Measurements from ENCODE around the gene RNF220.
"Not testable (repeated sequence)": the region's sequence is repeated elsewhere in the genome, so short reads cannot be mapped to it uniquely, and the experiment has no call there.

RNF220 gene

DNA sequence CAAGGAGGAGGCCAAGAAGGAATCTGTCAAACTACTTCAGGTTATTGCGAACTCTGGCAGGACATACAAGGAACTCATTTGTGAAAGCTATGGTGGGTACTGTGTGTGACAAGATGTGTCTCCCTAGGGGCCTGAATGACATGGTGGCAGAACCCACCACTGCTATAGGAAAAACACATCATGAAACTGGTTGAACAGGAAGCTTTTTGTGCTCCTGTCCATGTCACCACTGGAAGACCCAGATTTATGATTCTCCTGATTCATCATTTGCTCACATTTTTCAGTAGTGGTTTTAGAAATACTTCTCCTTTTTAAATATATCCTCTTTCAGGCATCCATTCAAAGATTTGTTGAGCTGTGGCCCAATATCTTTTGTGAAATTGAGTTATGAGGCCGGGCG is 293.1 kb downstream of the RNF220 start:
- no peak for DNase-seq (ENCODE audit: low spot score)
- TF ChIP-seq, protein P1, sequence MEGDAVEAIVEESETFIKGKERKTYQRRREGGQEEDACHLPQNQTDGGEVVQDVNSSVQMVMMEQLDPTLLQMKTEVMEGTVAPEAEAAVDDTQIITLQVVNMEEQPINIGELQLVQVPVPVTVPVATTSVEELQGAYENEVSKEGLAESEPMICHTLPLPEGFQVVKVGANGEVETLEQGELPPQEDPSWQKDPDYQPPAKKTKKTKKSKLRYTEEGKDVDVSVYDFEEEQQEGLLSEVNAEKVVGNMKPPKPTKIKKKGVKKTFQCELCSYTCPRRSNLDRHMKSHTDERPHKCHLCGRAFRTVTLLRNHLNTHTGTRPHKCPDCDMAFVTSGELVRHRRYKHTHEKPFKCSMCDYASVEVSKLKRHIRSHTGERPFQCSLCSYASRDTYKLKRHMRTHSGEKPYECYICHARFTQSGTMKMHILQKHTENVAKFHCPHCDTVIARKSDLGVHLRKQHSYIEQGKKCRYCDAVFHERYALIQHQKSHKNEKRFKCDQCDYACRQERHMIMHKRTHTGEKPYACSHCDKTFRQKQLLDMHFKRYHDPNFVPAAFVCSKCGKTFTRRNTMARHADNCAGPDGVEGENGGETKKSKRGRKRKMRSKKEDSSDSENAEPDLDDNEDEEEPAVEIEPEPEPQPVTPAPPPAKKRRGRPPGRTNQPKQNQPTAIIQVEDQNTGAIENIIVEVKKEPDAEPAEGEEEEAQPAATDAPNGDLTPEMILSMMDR (IDR thresholded peaks at IDR 0.05; ENCODE audit: extremely low read depth, missing control alignments), result no peak

DNA sequence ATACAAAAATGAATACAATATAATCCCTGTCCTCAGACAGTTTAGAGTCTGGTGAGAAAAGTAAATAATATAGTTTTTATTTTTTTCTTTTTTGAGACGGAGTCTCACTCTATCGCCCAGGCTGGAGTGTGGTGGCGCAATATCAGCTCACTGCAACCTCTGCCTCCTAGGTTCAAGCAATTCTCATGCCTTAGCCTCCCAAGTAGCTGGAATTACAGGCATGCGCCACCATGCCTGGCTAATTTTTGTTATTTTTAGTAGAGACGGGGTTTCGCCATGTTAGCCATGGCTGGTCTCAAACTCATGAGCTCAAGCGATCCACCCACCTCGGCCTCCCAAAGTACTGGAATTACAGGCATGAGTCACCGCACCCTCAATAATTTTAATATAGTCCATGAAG is 294.3 kb downstream of the RNF220 start:
- DNase-seq (ENCODE audit: low spot score), result not testable (repeated sequence)

DNA sequence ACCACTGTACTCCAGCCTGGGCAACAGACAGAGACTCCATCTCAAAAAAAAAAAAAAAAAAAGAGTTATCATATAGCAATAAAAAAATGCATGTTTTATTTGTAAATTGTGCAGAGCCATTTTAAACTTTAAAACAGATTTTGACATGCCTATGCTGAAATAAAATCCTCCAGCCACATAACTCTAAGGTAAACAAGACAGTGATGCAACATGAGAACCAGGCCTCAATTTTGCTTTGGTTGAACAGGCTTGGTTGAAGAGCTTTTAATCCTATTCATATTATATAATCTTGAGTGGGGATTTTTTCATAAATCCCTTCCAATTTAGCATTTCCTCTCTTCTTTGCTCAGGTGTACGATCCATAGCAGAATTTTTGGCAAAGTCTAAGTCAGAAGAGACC is 295.5 kb downstream of the RNF220 start:
- TF ChIP-seq, protein P1 (IDR thresholded peaks at IDR 0.05; ENCODE audit: extremely low read depth, missing control alignments), result no peak
- no peak for DNase-seq (ENCODE audit: low spot score)

DNA sequence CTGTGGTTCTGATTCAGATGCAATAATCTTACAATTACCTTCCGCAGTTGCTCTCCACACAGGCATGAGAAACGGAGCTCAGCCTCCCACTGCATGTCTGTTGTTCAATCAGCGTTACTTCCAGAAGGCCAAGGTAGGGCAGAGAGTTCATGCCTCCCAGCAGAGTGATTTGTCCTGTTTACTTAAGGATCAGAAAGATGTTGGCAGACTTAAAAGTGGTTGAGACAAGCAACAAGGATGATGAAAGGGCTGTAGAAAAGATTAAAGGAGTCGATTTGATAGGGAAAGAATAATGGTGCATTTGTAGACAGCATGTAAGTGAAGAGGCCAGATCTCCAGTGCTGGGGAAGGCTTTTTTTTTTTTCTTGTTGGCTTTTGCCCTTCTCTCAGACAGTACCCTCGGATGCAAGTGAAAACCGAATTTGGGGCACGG is 296.1 kb downstream of the RNF220 start:
- TF ChIP-seq, protein P1 (IDR thresholded peaks at IDR 0.05; ENCODE audit: extremely low read depth, missing control alignments), result no peak
- no peak for DNase-seq (ENCODE audit: low spot score)
